ENCODE measurements around the gene TAOK3. TPM values are rescaled to one million over a fixed set of nuclear protein-coding genes. Genes with fewer than 3 reads are reported as not detected.

TAOK3 gene
- polyA plus RNA-seq, 3 donors = 19.7 to 58.3 (median 44.8) TPM

- Histone ChIP-seq H3K27me3 (ENCODE audit: control insufficient read depth in 2 of 2, insufficient read depth in 2 of 2, low read length in 2 of 2) (no peaks in the 10 kb centered on the region), H3K4me3 (replicated peaks in 1 of 3; ENCODE audit: low read depth in 2 of 3, low read length in 3 of 3) (no peak overlapping the region), H4K20me1 (ENCODE audit: insufficient read depth, low read length) (peaks cover 3% of the 10 kb centered on the region), H3K9me3 (replicated peaks in 1 of 2; ENCODE audit: control insufficient read depth in 1 of 2, insufficient read depth in 1 of 2, low read length in 2 of 2) (no peaks in the 10 kb centered on the region), H3K27ac (ENCODE audit: low read depth in 1 of 2, low read length in 2 of 2) (no peak overlapping the region), H3K9ac (ENCODE audit: insufficient read depth, low read length, poor library complexity, severe bottlenecking) (no peak overlapping the region), H2AFZ (ENCODE audit: insufficient read depth, low read depth, low read length, poor library complexity, severe bottlenecking) (no peak overlapping the region), H3K4me2 (replicated peaks; ENCODE audit: extremely low read depth, low read length, poor library complexity, severe bottlenecking) (no peak overlapping the region), H3K36me3 (replicated peaks in 1 of 2; ENCODE audit: control insufficient read depth in 1 of 2, insufficient read depth in 2 of 2, low read length in 2 of 2) (peaks cover 45 to 84% of the 10 kb centered on the region in 2 donors), H3K4me1 (ENCODE audit: control insufficient read depth in 1 of 2, insufficient read depth in 2 of 2, low read length in 2 of 2) (no peaks in the 10 kb centered on the region), H3K79me2 (ENCODE audit: insufficient read depth, low read length) (no peaks in the 10 kb centered on the region)
- Mint-ChIP-seq H3K9me3 (peaks cover 0 to 2% (median 0%) of the 10 kb centered on the region in 7 donors), H3K4me3 (no peak overlapping the region), H3K27me3 (ENCODE audit: low read depth in 3 of 3) (no peaks in the 10 kb centered on the region), H3K27ac (no peak overlapping the region), H3K36me3 (peaks cover 61 to 86% of the 10 kb centered on the region in 2 donors), H3K4me1 (no peaks in the 10 kb centered on the region)
- no peak for TF ChIP-seq CTCF (IDR thresholded peaks at IDR 0.05)
- no peak for DNase-seq
- WGBS (ENCODE audit: insufficient coverage) = no CpG with 5 or more reads among the region's 1 CpG
- intact Hi-C loops (cut with micrococcal nuclease) = no loop called here
Observed at GRCh38 chr12:118213452-118213851, 159.3 kb downstream of the TAOK3 start.

GRCh38 chr12:118212606-118213005 lies 160.1 kb downstream of the TAOK3 start:
- Histone ChIP-seq H2AFZ (ENCODE audit: insufficient read depth, low read depth, low read length, poor library complexity, severe bottlenecking) (no peak overlapping the region), H3K27me3 (ENCODE audit: control insufficient read depth in 2 of 2, insufficient read depth in 2 of 2, low read length in 2 of 2) (no peaks in the 10 kb centered on the region), H3K27ac (ENCODE audit: low read depth in 1 of 2, low read length in 2 of 2) (no peak overlapping the region), H3K4me1 (ENCODE audit: control insufficient read depth in 1 of 2, insufficient read depth in 2 of 2, low read length in 2 of 2) (no peaks in the 10 kb centered on the region), H4K20me1 (ENCODE audit: insufficient read depth, low read length) (peaks cover 3% of the 10 kb centered on the region), H3K9ac (ENCODE audit: insufficient read depth, low read length, poor library complexity, severe bottlenecking) (no peak overlapping the region), H3K4me3 (replicated peaks in 1 of 3; ENCODE audit: low read depth in 2 of 3, low read length in 3 of 3) (no peak overlapping the region), H3K79me2 (ENCODE audit: insufficient read depth, low read length) (no peaks in the 10 kb centered on the region), H3K36me3 (replicated peaks in 1 of 2; ENCODE audit: control insufficient read depth in 1 of 2, insufficient read depth in 2 of 2, low read length in 2 of 2) (peaks cover 51 to 86% of the 10 kb centered on the region in 2 donors), H3K9me3 (replicated peaks in 1 of 2; ENCODE audit: control insufficient read depth in 1 of 2, insufficient read depth in 1 of 2, low read length in 2 of 2) (no peaks in the 10 kb centered on the region), H3K4me2 (replicated peaks; ENCODE audit: extremely low read depth, low read length, poor library complexity, severe bottlenecking) (no peak overlapping the region)
- no peak for TF ChIP-seq CTCF (IDR thresholded peaks at IDR 0.05)
- WGBS (ENCODE audit: insufficient coverage) = 80% methylated on average over 1 of the region's 2 CpGs
- Mint-ChIP-seq H3K36me3 (peaks cover 65 to 89% of the 10 kb centered on the region in 2 donors), H3K27me3 (ENCODE audit: low read depth in 3 of 3) (no peaks in the 10 kb centered on the region), H3K9me3 (peaks cover 0 to 2% (median 0%) of the 10 kb centered on the region in 7 donors), H3K27ac (peak overlapping the region in 1 of 7 donors; percentile 55), H3K4me1 (no peaks in the 10 kb centered on the region), H3K4me3 (no peak overlapping the region)
- no peak for DNase-seq
- intact Hi-C loops (cut with micrococcal nuclease) = no loop called here

Data from CD14-positive monocyte (primary cell).